ENCODE measurements around the gene HLTF.
"Not testable (repeated sequence)": the region's sequence is repeated elsewhere in the genome, so short reads cannot be mapped to it uniquely, and the experiment has no call there.

The HLTF gene, protein sequence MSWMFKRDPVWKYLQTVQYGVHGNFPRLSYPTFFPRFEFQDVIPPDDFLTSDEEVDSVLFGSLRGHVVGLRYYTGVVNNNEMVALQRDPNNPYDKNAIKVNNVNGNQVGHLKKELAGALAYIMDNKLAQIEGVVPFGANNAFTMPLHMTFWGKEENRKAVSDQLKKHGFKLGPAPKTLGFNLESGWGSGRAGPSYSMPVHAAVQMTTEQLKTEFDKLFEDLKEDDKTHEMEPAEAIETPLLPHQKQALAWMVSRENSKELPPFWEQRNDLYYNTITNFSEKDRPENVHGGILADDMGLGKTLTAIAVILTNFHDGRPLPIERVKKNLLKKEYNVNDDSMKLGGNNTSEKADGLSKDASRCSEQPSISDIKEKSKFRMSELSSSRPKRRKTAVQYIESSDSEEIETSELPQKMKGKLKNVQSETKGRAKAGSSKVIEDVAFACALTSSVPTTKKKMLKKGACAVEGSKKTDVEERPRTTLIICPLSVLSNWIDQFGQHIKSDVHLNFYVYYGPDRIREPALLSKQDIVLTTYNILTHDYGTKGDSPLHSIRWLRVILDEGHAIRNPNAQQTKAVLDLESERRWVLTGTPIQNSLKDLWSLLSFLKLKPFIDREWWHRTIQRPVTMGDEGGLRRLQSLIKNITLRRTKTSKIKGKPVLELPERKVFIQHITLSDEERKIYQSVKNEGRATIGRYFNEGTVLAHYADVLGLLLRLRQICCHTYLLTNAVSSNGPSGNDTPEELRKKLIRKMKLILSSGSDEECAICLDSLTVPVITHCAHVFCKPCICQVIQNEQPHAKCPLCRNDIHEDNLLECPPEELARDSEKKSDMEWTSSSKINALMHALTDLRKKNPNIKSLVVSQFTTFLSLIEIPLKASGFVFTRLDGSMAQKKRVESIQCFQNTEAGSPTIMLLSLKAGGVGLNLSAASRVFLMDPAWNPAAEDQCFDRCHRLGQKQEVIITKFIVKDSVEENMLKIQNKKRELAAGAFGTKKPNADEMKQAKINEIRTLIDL

DNA sequence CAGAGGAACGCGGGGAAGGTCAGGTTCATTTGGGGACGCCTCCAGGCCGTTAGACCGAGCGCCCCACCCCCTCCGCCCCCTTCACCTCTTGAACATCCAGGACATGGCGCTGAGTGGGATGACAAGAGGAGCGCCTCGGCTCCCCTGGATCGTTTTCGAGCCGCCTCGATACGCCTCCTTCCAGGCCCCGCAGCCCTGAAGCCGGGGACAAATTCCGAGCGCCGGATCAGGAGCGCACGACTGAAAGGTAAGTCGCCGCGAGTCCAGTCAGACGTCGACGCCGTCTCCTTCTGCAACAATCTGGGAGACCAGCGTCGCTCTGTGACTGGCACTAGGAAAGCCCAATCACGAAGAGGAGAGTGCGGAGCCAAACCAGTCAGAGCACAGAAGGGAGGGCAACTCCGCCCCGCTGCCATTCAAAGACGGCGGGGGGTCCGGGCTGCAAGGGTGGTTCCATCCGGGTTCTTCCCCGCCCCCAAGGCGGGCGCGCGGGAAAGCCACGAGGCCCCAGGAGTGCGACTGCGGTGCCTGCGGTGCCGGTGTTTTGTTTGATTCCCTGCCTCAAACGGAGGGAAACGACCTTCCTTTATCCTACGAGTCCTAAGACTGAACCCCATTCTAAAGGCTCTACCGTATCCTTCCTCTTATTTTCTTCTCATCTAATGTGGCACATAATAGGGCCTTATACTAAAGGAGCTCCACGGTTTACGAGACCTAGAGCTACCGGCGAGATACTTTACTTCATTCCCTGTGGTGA, at the start of gene HLTF:
Gene HLTF, minus strand, starts transcription at position 302 of the 757 bp plus-strand sequence. Its CDS starts 197 bp downstream, at position 105.
- DNase-seq = peak; percentile 95

DNA sequence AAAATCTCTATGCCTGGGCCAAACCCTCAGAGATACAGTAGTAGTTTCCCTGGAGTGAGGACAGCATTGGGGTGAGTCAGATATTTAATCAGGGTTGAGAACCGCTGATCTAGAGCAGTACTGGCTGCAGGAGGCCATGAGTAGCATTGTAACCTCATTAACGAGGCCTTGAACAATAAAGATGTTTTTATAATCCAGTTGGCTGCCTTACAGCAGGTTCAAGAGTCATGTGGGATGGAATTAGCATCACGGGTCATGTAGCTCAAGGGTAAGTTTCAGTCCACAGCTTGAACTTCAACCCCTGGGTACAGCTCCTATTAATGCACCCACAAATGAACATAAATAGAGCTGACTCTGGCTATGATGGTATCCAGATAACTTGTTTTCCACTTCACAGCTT, 48.2 kb upstream of the HLTF start:
- DNase-seq = no peak

GRCh38 chr3:149131589-149131988, 45.3 kb upstream of the HLTF start:
- no peak for DNase-seq

DNA sequence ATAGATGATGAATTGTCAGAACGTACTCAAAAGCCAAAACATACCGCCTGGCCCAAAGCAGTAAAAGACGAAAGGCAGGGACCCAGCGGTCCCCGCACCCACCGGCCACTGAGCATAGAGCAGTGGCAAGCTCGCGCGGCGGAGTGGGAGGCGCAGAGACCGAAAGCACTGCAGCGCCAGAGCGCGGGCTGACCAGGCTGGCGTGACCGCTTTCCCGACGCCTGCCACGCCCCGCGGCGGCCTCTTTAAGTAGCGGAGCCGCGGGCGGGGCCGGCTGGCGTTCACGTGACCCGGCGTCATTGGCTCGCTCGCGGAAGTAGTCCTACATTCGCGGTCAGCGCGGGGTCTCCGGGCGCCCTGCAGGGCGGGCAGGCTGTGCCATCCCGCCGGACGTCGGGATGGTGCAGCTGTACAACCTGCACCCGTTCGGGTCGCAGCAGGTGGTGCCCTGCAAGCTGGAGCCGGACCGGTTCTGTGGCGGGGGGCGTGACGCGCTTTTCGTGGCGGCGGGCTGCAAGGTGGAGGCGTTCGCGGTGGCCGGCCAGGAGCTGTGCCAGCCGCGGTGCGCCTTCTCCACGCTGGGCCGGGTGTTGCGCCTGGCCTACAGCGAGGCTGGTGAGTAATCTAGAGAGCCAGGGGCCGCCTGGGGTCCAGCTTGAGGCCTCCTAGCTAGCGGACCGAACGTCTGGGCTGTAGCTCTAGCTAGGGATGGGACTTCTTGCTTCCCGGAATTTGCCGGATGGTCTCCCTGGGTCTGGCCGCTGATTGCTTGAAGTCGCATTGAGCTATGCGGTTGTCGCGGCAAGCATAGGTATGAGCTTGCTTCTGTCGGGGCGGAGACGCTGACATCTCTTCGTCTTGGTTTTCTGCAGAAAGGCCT, 43.2 kb upstream of the HLTF start, which contains the start of gene HPS3:
Gene HPS3, plus strand, starts transcription at position 313 of the 880 bp plus-strand sequence. Its CDS starts 86 bp downstream, at position 399.
- peak; percentile 86 for DNase-seq

DNA sequence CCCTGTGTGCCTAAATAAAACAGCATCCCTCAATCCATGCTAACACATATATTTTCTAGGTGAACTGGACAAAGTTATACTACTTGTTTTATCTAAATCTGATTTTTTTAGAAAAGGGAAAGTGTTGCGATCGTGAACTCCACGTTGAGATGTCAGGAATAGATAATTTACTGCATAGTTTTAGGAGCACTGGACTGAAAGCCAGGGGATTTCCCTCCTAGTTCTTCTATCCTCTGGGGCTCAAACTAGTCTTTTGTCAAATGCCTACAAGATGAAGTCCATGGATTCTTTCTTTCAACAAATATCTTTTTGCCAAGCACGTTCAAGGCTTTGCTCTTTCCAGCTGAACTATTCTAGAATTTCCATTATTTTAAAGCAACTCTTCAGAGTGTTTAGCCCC, 42.5 kb upstream of the HLTF start:
- DNase-seq = no peak

DNA sequence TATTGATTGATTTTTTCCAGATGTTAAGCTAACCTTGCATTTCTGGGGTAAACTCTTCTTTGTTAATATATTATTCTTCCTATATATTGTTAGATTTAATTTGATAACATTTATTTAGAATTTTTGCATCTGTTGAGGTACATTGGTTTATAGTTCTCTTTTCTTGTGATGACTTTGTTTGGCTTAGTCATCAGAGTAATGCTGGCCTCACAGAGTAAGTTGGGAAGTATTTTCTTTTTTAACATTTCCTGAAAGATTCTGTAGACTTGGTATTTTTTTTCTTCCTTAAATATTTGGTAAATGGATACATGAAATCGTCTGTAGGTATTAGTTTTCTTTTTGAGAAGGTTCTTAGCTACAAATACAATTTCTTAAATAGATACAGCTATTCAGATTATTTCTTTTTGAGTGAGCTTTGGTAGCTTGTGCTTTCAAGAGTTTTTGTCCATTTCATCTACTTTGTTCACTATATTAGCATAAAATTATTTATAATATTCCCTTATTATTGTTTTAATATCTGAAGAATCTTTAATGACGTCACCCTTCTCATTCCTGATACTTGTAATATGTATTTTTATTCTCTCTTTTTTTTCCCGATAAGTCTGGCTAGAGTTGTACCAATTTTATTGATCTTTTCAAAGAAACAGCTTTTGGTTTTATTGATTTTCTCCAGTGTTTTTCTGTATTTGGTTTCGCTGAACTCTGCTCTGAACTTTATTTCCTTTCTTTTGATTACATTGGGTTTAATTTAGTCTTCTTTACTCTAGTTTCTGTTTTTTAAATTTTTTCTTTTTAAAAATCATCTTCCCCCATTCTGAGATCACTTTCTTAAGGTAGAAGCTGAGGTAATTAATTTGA, 36.6 kb upstream of the HLTF start:
- no peak for DNase-seq

DNA sequence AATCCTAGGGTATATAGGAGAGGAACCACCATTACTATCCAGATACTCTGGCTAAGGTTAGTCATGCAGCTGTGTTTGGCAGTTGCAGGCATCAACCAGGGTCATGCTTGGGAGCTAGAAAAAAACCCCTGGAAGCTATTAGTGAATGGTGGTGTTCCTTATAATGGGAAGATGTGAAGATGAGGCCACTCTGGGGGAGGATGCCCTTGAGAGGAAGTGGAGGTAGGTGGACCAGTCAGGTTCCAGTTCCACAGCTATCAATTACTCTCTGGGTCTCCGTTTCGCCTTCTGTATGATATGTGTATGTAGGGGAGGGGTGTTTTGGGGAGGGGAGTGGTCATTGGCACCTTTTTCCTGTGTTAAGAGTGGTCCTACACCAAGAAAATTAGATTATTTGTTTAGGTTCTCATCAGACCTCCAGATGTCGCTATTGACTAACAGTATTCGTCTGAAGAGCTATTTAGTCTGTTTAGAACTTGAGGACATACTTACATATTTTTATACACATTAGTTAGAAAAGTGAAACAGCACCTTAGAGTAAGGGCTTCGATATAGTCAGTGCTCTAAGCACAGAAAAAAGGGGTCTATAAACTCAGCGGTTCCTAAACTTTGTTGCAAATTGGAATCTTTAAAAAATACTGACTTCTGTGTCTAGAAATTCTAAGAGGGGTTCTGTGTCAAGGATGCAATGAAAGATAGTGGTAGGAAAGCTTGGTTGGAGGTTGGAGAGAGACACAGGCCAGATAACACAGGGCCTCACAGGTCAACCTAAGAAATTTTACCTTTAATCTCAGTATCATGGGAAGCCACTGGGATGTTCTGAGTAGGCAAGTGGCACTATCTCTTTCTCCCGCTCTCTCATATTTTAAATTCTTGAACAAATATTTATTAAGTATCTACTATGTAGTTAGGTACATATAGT, 34.0 kb upstream of the HLTF start:
- DNase-seq = peak; percentile 56

DNA sequence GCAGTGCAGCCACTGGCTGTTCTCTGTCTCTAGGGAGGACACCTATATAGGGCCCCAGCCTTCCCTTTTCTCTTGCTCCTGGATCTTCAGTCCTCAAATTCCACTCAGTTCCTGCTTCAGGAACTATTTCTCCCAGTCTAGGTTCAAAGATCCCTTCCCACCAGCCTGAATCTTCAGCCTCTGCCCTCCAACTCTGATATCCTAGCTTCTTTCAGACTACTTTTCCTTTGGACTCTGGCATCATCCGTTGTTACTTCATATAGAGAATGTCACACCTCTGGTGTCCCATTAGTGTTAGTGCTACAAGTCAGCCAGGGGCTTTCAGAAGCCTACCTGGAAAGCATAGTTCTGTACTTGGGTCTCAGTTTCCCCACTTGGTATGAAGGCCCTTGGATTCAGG, 33.1 kb upstream of the HLTF start:
- DNase-seq = no peak

DNA sequence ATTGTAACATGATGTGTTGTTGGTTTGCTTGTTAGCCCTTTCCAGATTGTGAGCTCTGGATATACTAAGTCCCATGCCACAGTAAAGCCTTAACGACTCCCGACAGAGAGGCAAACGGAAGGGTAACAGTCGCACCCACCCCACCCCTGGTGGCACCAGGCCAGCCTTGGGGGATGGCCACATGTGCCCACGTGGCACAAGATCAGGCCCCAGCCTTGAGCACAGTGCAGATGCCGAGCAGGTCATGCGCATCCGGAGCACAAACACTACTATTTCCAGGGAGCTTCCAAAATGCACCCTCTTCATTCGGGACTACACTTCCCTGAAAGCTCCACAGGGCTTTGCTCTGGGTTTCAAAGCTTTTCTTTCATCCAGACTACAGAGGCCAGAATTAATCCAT, 32.4 kb upstream of the HLTF start:
- no peak for DNase-seq

DNA sequence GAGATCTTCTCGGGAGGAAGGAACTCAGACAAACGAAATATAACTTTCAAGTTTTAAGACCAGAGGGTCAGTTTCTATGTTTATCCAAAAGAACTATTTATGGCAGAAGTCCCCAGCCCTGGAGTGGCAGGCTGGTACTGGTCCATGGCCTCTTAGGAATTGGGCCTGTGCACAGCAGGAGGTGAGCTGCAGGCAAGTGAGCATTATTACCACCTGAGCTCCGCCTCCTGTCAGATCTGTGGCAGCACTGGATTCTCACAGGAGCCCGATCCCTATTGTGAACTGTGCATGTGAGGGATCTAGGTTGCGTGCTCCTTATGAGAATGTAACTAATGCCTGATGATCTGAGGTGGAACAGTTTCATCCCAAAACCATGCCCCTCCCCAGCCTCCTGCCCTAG, 28.8 kb upstream of the HLTF start:
- DNase-seq = no peak

GRCh38 chr3:149114458-149114857, 28.1 kb upstream of the HLTF start:
- no peak for DNase-seq

DNA sequence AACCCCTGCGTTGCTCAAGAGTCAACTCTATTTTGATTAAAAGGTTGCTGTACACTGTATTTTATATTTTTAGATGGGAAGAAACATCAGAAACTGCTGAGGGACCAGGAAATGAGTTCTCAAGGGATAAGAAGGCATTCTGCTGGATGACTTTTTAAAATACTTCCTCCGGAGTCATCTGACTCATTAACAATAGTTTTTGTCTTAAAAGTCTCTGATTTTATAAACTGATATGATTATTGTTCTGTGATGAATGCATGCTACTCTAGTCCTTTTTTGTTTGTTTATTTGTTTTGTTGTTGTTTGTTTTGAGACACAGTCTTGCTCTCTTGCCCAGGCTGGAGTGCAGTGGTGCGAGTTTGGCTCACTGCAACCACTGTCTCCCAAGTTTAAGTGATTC, 18.2 kb upstream of the HLTF start:
- no peak for DNase-seq

DNA sequence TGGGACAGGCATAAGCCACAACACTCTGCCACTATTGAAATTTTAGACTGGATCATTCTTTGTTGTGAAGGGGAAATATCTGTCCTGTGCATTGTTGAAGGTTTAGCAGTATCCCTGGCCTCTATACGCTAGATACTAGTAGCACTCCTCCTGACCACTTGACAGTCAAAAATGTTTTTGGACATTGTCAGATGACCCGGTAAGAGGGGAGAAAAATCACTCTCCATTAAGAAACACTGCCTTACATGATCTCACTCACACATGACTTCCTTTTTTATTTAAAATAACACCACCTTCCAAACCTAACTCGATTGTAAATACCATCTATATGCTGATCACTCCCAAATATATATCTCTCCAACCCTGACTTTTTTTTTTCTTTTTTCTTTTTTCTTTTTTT, 15.3 kb upstream of the HLTF start:
- no peak for DNase-seq

DNA sequence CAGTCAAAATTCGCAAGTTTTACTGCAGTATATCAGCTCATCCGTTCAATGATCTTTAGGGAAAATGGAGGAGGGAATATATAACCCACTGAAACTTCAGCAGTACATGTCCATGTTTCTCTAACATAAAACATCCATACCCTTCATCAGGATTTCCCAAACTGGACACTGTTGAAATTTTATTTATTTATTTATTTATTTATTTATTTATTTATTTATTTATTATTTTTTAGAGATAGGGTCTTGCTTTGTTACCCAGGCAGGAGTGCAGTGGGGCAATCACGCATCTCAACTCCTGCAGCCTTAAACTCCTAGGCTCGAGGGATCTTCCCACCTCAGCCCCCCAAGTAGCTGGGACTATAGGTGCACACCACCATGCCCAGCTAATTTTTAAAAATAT, 14.8 kb upstream of the HLTF start:
- DNase-seq = no peak

- not testable (repeated sequence) for DNase-seq
Measured at GRCh38 chr3:149097987-149098386, 11.7 kb upstream of the HLTF start.

- DNase-seq = peak; percentile 89
Measured at GRCh38 chr3:149095487-149095886, 9.2 kb upstream of the HLTF start.

- DNase-seq = no peak
Measured at GRCh38 chr3:149091983-149092382, 5.7 kb upstream of the HLTF start.

- no peak for DNase-seq
Measured at GRCh38 chr3:149090907-149091306, 4.6 kb upstream of the HLTF start.

- DNase-seq = no peak
Measured at GRCh38 chr3:149090461-149090860, 4.1 kb upstream of the HLTF start.

- DNase-seq = no peak
Measured at GRCh38 chr3:149089395-149089794, 3.1 kb upstream of the HLTF start.

Data from MV-4-11 (cell line).